Measurements from ENCODE around the gene CALHM6. TPM values are rescaled to one million over a fixed set of nuclear protein-coding genes. Genes with fewer than 3 reads are reported as not detected.
A peak's percentile ranks its signal among the peaks of the same experiment; 100 is the strongest.

The CALHM6 gene
- total RNA-seq, 1 donor from 2014 or later, result 9.1 TPM

GRCh38 chr6:116465246-116465645 lies 4.1 kb downstream of the CALHM6 start:
- TF ChIP-seq CTCF (IDR thresholded peaks at IDR 0.05), result no peak
- Histone ChIP-seq H3K9me3 (no peaks in the 10 kb centered on the region), H3K4me1 (peaks cover 39% of the 10 kb centered on the region), H3K36me3 (no peaks in the 10 kb centered on the region), H3K27me3 (ENCODE audit: low read depth) (peaks cover 14% of the 10 kb centered on the region), H3K4me3 (no peak overlapping the region), H3K27ac (peak overlapping the region; percentile 44)
- ATAC-seq (peak; percentile 35 to 52), DNase-seq (peak; percentile 64)
- intact Hi-C loops (cut with DNase I), result no loop called here

- Histone ChIP-seq H3K9me3 (no peaks in the 10 kb centered on the region), H3K27me3 (ENCODE audit: low read depth) (peaks cover 13% of the 10 kb centered on the region), H3K36me3 (no peaks in the 10 kb centered on the region), H3K4me1 (peaks cover 26% of the 10 kb centered on the region), H3K4me3 (no peak overlapping the region), H3K27ac (no peak overlapping the region)
- intact Hi-C loops (cut with DNase I), result no loop called here
- no peak for DNase-seq
- TF ChIP-seq CTCF (IDR thresholded peaks at IDR 0.05), result no peak
- ATAC-seq, result no peak
These were observed 5.9 kb downstream of the CALHM6 start for GRCh38 chr6:116467096-116467495.

GRCh38 chr6:116467514-116467913 lies 6.3 kb downstream of the CALHM6 start:
- Histone ChIP-seq H3K9me3 (no peaks in the 10 kb centered on the region), H3K4me3 (no peak overlapping the region), H3K4me1 (peaks cover 23% of the 10 kb centered on the region), H3K27ac (no peak overlapping the region), H3K36me3 (no peaks in the 10 kb centered on the region), H3K27me3 (ENCODE audit: low read depth) (peaks cover 8% of the 10 kb centered on the region)
- ATAC-seq (peak in 1 of 2 donors; percentile 22), DNase-seq (no peak)
- no peak for TF ChIP-seq CTCF (IDR thresholded peaks at IDR 0.05)
- intact Hi-C loops (cut with DNase I), result no loop called here

- Histone ChIP-seq H3K4me1 (peaks cover 15% of the 10 kb centered on the region), H3K4me3 (no peak overlapping the region), H3K27ac (no peak overlapping the region), H3K9me3 (no peaks in the 10 kb centered on the region), H3K36me3 (no peaks in the 10 kb centered on the region), H3K27me3 (ENCODE audit: low read depth) (peaks cover under 1% of the 10 kb centered on the region)
- no peak for TF ChIP-seq CTCF (IDR thresholded peaks at IDR 0.05)
- intact Hi-C loops (cut with DNase I), result no loop called here
- DNase-seq, result no peak
- ATAC-seq, result peak in 1 of 2 donors; percentile 80
These were observed 7.1 kb downstream of the CALHM6 start for GRCh38 chr6:116468293-116468692.

GRCh38 chr6:116471531-116471930 lies 10.4 kb downstream of the CALHM6 start:
- Histone ChIP-seq H3K27me3 (ENCODE audit: low read depth) (no peaks in the 10 kb centered on the region), H3K4me1 (peaks cover 13% of the 10 kb centered on the region), H3K27ac (no peak overlapping the region), H3K36me3 (no peaks in the 10 kb centered on the region), H3K9me3 (no peaks in the 10 kb centered on the region), H3K4me3 (no peak overlapping the region)
- no peak for ATAC-seq
- no peak for DNase-seq
- intact Hi-C loops (cut with DNase I), result no loop called here
- no peak for TF ChIP-seq CTCF (IDR thresholded peaks at IDR 0.05)

- intact Hi-C loops (cut with DNase I), result no loop called here
- Histone ChIP-seq H3K36me3 (no peaks in the 10 kb centered on the region), H3K4me3 (no peak overlapping the region), H3K27me3 (ENCODE audit: low read depth) (no peaks in the 10 kb centered on the region), H3K4me1 (peaks cover 8% of the 10 kb centered on the region), H3K27ac (no peak overlapping the region), H3K9me3 (no peaks in the 10 kb centered on the region)
- TF ChIP-seq CTCF (IDR thresholded peaks at IDR 0.05), result no peak
- DNase-seq, result no peak
- no peak for ATAC-seq
These were observed 11.5 kb downstream of the CALHM6 start for GRCh38 chr6:116472706-116473105.
